Effector memory CD4-positive, alpha-beta T cell (primary cell): Measurements from ENCODE around the gene RTP4.
"Not testable (repeated sequence)": the region's sequence is repeated elsewhere in the genome, so short reads cannot be mapped to it uniquely, and the experiment has no call there.

Experiments
- DNase-seq, 3 donors: peaks; one replicate each; pipeline ENCODE4 v3.0.0-alpha.2; 2020
- H3K27ac ChIP-seq: 2 replicates; pipeline ENCODE4 v1.7.0; 2013; ENCODE audit warnings: mild to moderate bottlenecking, low read length, moderate library complexity; ENCODE audit not compliant: insufficient read depth, poor library complexity, severe bottlenecking
- H3K27me3 ChIP-seq: replicated peaks from 2 replicates; pipeline ENCODE4 v1.7.0; 2013; ENCODE audit warnings: mild to moderate bottlenecking, low read length; ENCODE audit not compliant: insufficient read depth, control insufficient read depth, poor library complexity, severe bottlenecking
- H3K36me3 ChIP-seq: 2 replicates; pipeline ENCODE4 v1.7.0; 2013; ENCODE audit warnings: mild to moderate bottlenecking, low read length, moderate library complexity; ENCODE audit not compliant: control insufficient read depth, insufficient read depth
- H3K4me1 ChIP-seq: 2 replicates; pipeline ENCODE4 v1.7.0; 2013; ENCODE audit warnings: low read length, mild to moderate bottlenecking; ENCODE audit not compliant: control insufficient read depth, insufficient read depth, poor library complexity, severe bottlenecking
- H3K4me3 ChIP-seq: 2 replicates; pipeline ENCODE4 v1.7.0; 2013; ENCODE audit warnings: low read length, low read depth, mild to moderate bottlenecking; ENCODE audit not compliant: insufficient read depth, poor library complexity, severe bottlenecking
- H3K9me3 ChIP-seq: 2 replicates; pipeline ENCODE4 v1.7.0; 2013; ENCODE audit warnings: mild to moderate bottlenecking, low read length, moderate library complexity; ENCODE audit not compliant: control insufficient read depth

Gene RTP4

GRCh38 chr3:187400756-187401155 is 32.6 kb downstream of the RTP4 start:
- Histone ChIP-seq H3K9me3 (no peaks in the 10 kb centered on the region), H3K27ac (no peak overlapping the region), H3K27me3 (peaks cover 4% of the 10 kb centered on the region), H3K4me3 (no peak overlapping the region), H3K4me1 (no peaks in the 10 kb centered on the region), H3K36me3 (no peaks in the 10 kb centered on the region)
- no peak for DNase-seq

GRCh38 chr3:187401856-187402255 is 33.7 kb downstream of the RTP4 start:
- no peak overlapping the region for H3K4me3 ChIP-seq
- DNase-seq, result no peak
- peaks cover 4% of the 10 kb centered on the region for H3K27me3 ChIP-seq
- H3K36me3 ChIP-seq, result no peaks in the 10 kb centered on the region
- no peaks in the 10 kb centered on the region for H3K9me3 ChIP-seq
- H3K4me1 ChIP-seq, result no peaks in the 10 kb centered on the region
- H3K27ac ChIP-seq, result no peak overlapping the region

GRCh38 chr3:187403768-187404288 is 35.6 kb downstream of the RTP4 start:
- no peaks in the 10 kb centered on the region for H3K36me3 ChIP-seq
- no peaks in the 10 kb centered on the region for H3K4me1 ChIP-seq
- H3K27me3 ChIP-seq, result peaks cover 4% of the 10 kb centered on the region
- H3K27ac ChIP-seq, result no peak overlapping the region
- no peak for DNase-seq
- H3K9me3 ChIP-seq, result no peaks in the 10 kb centered on the region
- H3K4me3 ChIP-seq, result no peak overlapping the region

GRCh38 chr3:187406927-187407326 is 38.7 kb downstream of the RTP4 start:
- no peaks in the 10 kb centered on the region for H3K9me3 ChIP-seq
- peaks cover 4% of the 10 kb centered on the region for H3K27me3 ChIP-seq
- H3K36me3 ChIP-seq, result no peaks in the 10 kb centered on the region
- H3K27ac ChIP-seq, result no peak overlapping the region
- no peaks in the 10 kb centered on the region for H3K4me1 ChIP-seq
- H3K4me3 ChIP-seq, result no peak overlapping the region
- DNase-seq, result no peak

- H3K36me3 ChIP-seq, H3K27ac ChIP-seq, H3K4me3 ChIP-seq, H3K27me3 ChIP-seq, H3K9me3 ChIP-seq, H3K4me1 ChIP-seq, DNase-seq: not testable (repeated sequence)
Observed at GRCh38 chr3:187411991-187412781, 44.0 kb downstream of the RTP4 start.
